RCC 7860 (cell line): ENCODE data around the gene OPCML.
A peak's percentile ranks its signal among the peaks of the same experiment; 100 is the strongest.

ENCODE experiments used
- DNase-seq: peaks from one replicate; pipeline ENCODE4 v3.0.0-alpha.2; 2015; ENCODE audit warnings: low spot score
- FAIRE-seq: peaks from 2 replicates; lab custom pipeline; 2012; peaks lifted over from hg19 to GRCh38; lab: Jason Lieb, UNC

OPCML gene

DNA sequence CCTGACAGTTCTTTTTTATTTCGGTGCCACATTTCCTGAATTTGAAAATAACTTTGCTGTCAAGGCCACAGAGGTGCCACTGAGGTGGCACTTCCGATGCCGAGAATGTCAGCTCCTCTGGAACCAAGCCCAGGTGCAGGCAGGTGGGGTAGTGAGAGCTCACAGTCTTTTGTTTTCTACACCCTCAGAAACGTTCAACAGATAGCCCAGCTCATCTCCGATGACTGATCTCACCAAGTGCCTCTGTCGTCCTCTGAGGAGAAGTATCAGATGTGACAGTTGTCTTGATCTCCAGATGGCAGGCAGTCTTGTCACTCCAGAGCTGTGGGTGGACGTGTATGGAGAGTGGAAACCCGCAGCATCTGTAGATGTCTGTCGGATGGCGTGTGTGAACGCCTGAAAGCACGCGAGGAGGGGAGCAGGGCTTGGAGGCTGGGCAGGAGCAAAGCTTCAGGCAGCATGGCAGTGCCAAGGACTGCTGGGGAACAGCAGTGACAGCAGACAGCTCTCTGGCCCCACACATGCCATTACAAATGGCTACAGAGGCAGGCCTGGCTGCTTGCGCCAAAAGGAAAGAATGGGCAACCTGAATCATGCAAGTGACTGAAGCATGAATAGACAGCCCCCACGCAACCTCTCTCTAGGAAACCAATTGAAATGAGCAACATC is 877.0 kb downstream of the OPCML start:
- no peak for DNase-seq
- FAIRE-seq = no peak

DNA sequence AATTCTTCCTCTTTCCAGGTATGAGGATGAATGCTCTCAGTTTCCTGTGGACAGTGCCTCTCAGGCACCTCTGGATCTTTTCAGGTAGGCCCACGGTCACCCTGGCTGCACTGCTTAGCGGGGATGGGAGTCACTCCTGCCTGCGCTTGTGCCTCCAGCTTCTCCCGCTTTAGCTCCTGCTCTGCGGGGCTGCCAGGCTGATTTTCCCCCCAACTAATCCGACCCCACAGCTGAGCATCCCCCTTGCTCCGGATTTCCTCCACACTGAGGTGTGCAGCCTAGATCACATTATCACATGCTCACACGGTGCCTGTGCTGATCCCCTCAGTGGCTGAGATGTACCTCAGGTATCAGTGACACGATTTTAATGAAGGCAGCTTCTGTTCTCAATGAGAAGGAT is 879.1 kb downstream of the OPCML start:
- no peak for DNase-seq
- no peak for FAIRE-seq

DNA sequence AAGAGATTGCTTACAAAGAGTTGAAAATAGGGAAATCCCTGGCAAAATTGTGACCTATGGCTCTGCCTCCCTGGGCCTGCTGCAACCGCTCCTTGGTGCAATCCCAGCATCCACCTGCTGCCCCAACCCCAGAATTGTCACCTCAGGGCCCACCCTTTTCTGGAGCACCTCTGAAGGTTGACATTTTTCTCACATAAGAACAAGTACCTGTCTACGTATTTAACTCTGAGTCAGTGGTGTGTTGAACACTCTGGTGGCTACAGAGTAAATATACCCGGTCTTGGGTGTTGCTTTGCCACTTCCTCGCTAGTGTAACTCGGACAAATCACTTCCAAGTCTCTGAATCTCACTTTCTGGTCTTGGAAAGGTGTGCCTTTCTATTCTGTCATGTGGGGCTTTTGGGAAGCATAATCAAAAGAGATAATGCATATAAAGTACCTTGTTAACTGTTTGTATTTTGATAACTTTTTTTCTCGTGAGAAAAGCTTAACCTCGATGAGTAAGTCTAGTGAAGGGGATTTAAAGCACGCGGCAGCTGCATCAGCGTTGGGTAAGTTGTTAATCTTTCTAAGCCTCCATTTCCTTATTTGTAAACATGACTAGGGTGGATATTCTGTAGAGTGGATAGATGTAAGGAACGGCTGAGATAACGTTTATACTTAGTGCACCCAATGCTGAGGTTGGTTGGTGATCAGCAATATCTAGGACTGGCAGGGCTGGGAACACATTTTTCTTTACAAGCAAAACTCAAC is 881.2 kb downstream of the OPCML start:
- DNase-seq = no peak
- FAIRE-seq = no peak

DNA sequence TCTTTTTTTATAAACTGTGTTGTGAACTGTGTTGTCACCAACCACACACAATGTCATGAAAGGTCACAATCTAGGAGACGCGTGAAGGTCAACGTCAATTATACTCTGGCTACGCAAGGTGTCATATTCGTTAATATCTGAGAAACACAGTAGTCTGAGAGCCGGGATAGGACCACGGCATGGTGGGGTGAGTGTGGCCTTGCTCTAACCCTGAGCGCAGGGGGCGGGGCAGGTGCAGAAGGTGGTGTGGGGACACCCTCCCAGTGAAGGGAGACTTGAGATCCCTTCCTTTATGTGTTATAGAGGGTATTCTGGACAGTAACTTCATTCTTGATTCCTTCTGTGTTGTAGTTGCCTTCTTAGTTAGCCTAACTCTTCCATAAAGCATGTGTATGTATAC is 883.0 kb downstream of the OPCML start:
- FAIRE-seq (no peak), DNase-seq (no peak)

DNA sequence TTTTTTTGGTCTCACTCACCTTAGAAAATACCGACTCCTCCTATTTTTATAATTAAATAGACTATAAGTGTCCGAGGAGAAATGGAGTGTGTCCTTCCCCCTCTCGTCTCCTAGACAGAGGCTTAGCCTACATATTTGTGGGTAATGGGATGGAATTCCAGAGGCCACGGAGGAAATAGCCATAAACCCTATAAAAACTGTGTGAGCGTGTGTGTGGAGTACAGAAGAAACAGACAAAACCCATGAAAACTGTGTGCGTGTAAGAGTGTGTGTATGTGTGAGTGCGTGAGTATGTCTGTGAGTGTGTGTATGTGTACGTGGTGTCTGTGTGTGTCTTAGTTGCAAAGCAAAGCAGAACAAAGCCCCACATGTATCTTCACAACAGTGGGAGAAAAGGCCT is 883.5 kb downstream of the OPCML start:
- DNase-seq = no peak
- no peak for FAIRE-seq

DNA sequence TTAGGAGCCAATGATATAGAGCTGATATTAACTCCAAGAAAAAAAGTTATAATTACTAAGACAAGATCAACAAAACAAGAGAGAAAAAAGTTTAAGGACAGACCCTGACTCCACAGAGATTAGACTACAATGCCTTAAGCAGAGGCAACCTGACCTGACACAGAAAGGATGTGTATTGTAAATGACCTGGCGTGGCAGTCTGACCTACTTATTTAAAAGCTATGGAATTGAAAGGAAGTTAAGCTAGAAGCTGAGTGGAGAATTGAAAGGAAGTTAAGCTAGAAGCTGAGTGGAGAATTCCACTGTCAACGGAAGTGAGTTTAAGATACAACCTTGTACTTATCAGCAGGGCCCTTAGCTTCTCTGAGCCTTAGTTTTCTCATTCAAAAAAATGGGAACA is 885.4 kb downstream of the OPCML start:
- FAIRE-seq (no peak), DNase-seq (no peak)

DNA sequence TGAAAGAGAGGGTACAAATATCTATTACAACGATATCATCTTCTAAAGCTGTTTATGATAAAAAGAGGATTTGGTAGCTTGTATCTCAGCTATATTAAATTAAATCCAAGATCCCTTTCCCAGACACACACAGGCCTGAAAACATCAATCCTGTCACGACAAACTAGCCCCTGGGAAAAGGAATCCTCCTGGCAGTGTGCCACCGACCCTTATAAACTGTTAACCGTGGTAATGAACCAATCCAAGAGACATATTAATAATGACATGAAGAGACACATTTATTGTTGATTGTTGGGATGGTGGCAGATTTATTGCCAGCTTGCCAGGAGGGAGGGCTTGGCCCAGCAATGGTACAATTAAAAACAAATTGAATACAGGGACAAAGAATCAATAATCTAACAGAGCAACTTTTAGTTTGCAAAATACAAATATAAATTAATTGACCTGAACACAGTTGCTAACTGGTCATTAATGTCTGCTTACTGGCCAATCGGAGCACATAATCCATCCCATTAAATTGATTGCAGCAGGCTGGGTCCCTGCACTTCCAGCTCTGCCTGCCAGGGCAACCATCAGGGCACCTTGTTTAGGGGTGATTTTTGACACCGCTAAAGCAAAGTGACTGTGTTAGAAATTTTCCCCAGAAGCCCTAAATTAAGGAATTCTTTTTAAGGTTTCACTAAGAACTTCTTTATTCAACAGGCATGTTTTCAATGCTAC is 887.6 kb downstream of the OPCML start:
- no peak for FAIRE-seq
- no peak for DNase-seq

DNA sequence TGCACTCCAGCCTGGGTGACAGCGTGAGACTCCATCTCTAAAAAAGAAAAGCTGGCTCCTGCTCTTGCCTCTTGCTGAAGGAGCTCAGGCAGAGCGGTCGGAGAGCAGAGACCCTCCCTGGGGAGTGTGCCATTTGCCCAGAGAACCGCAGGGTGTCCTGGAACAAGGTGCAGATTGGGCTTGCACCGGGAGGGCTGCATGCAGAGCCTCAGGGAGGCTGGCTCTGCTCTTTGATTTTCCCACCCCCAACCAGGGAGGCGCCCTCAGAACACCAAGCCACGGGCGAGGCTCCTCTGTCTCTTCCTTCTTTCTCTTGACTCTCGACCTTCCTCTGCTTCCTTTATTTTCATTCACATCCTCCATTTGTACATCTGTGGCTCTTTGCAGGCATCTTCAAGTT is 889.1 kb downstream of the OPCML start:
- FAIRE-seq (no peak), DNase-seq (no peak)

DNA sequence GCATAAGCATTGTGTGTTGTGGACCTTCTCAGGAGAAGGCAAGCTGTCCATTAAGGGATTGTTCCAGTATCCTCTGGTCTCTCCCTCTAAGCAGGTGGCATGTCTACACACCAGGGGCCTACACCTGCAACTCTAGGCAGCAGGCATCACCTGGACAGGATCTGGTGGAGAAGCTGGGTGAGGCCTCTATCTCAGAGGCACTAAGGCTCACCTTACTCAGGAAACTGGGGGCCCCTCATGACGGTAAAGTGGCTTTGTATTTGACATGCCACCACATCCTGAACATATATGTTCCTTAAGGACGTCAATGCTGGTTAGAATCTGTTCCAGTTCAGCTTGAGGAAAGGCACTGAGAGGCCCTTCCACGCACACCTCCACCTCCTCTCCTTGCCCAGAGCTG is 891.3 kb downstream of the OPCML start:
- DNase-seq (no peak), FAIRE-seq (no peak)

DNA sequence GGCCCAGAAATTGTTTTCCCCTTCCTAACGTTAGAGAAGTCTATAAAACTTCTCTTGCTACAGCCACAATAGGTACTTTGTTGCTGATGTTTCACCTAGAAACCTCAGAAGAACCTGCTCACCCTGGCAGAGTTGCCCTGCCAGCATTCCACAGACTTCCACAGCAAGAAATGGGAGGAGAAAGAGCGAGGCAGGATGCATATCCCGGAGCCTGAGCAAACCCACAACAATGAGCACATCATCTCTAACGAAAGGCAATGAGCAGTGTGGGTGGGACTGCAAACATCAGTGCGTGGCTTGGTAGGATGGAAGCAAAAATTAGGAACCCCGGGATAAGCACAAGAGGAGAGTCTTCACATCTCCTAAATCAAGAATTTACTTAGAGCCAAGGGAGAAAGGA is 892.3 kb downstream of the OPCML start:
- DNase-seq (no peak), FAIRE-seq (no peak)

DNA sequence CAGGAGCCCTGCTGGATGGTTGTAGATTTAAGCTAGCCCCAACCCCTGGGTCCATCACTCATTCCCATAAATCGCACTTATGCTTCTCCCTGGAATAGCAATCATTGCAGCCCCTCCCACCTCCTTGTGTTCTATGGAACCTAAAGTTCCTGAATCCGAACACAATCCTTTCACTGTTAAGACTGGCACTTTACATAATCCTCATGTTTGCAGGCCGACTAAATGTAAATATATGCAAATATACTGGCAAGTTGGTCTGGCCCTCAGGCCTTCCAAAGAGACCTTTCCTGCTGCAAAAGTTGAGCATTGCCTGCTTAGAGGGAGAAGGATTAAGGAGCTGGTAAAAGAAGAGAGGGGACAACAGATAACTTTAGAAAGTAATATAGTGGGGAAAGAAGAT is 892.9 kb downstream of the OPCML start:
- no peak for DNase-seq
- FAIRE-seq = no peak

DNA sequence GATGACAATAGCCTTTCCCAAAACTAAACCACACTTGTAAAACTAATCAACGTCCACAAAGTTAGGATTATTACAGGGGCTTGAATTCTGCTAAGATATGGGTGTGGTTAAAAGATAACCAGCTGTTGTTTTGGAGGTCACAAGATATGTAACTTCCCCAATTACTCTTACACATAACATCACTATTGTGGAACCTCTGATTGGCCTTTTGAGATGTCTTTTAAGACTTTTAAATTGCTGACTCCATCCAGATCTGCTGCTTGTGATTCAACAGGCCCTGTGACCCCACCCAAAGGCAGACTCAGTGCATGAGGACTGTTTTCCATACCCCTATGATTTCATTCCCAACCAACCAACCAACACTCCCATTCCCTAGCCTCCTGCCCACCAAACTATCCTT is 893.9 kb downstream of the OPCML start:
- FAIRE-seq = no peak
- no peak for DNase-seq

DNA sequence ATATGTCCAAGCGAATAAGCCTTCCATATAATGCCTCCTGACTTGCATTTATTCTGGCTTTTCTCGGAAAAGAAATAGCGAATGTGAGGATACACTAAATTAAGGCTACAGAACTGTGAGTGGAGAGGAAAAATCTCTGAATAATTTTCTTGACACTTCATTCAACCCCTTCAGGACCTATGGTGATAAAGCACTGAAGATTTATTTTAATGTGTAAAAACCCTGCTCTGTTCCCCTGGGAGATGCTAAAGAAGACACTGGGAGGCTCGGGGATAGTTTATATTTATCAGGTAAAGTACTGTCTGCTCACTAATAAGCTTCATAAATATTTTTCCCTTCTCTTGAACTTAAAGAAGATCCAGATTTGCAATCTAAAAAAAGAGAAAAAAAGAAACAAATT is 895.8 kb downstream of the OPCML start:
- FAIRE-seq (no peak), DNase-seq (no peak)

DNA sequence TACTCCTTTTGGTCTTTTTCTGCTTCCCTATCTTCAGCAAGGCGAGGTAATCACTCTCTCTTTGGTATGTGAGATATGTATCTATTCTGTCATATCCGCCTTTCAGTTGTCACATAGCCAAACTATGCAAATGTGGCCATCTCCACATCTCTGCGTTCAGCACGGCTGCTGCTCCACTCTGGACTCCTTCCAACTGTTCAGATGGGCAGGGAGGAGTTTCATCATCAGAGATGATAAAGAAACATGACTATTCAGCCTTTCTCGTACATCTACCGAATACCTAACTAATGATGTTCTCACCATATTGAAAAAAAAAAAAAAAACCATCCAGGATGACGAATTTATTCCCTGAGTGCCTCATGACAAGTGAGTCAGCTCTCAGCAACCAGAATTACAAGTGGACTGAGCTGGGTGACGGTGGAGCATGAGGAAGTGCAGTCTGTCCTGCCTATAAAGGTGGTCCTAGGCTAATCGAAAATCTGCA is 899.6 kb downstream of the OPCML start:
- DNase-seq = peak; percentile 98
- peak; percentile 96 for FAIRE-seq

DNA sequence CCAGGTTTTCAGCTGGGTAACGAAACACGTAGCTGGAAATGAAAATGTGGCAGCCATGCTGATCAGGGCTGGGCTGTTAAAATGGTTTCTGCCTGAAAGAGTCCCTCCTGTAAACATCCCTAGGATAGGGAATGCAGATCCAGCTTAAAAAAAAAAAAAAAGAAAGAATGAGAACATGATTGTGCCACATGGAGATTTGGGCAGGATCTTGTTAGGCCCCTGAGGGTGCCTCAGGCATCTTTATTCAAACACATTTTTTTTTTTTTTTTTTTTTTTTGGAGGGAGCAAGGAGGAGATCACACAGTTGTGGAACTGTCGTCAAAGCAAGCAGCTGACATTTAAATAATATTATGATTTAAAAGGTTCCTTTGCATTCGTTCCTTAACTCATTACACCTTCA is 900.3 kb downstream of the OPCML start:
- DNase-seq (no peak), FAIRE-seq (no peak)

DNA sequence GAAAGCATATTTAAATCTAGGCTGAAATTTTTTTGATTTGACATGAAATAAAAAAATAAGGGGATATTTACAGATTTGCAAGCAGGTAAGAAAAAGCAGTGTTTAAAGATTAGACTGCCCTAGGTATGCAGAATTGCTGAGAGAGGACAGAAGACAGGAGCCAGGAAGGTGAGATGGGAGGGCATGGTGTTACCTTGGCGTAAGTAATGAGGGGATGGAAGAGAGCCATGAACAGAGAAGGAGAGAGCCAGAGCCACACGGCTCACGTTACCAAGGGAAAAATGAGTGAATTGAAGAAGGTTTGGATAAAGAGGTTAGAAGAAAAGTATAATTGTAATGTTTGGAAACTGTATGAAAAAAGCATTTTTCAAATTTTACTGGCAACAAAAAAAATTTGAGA is 904.3 kb downstream of the OPCML start:
- FAIRE-seq = no peak

DNA sequence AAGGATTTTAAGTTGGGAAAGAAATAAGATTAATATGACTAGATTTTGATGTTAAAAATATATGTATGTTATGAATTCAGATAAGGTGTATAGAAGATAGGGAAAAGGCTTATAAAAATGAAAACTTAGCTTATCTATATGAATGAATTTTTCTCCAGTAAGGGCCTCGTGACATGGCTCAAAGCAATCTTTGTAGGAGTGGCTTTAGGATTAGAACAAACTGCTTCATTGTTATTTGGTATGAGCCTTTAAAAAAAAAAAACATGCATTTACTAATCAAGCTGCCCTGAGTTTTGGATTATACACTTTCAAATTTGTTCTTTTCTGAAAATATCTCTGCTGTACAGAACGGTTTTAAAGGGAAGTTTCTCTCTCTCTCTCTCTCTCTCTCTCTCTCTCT is 905.9 kb downstream of the OPCML start:
- DNase-seq = no peak
- no peak for FAIRE-seq

More for the DNA sequence above, 904.3 kb downstream of the OPCML start:
- DNase-seq = no peak

DNA sequence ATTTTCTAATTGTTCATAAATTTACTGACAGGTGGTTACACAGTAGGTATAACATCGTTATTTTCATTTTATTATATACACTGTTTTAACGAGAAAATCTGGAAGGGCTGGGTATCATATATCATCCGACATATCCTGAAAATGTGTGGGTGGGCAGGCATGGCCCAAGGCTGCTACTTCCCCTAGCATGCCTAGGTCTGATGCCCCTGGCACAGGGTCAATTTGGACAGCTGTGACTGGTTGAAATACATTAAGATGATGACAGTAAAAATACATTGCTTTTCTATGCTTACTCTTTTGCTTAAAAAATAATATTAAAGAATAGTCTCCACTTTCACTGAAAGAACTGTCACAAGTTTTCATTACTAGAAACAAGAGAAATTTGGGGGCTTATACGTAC is 908.8 kb downstream of the OPCML start:
- DNase-seq (no peak), FAIRE-seq (no peak)

DNA sequence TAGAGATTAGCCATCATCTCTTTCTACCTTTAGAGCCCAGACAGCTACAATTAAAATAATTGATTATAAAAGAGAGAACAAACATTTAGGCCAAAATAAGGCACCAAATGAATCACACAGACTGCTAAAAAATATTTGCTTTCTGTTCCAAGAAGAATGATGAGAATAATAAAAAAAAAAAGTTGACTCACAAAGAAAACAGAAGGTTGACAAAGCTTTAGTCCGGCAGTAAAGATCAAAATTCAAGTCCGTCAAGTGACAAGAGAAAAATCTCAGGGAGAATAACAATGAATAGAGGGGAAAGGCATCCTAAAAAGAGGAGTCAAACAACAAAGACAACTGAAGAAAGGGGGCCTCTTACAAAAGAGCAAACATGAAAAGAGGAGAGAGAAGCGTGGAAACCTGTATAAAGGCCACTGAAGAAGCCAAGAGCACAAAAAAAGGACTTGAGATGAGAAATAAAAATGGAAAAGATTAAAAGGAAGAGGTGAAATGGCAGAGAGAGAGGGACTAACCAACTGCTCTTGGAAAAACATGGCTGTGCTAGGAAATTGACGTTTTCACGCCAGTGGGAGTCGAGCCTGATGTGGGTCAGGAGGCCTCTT is 910.2 kb downstream of the OPCML start:
- FAIRE-seq = no peak

DNA sequence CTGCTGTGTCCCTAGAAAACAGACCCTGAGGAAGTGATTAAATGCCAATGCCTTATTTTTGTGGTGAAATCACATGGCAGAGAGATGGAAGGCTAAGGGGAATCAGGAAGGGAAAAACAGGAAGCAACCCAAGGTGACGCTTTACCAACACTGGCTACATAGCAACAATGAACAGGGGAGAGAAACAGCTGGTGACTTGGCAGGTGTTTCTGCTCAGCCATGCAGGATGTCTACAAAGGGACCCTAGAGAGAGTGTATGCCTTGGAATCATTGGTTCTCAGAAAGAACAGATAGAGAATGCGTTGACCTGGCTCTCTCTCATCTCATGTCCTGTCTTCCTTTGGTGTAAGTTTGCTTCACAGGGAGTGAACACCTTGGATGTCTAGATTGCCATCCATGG is 911.9 kb downstream of the OPCML start:
- DNase-seq (no peak), FAIRE-seq (no peak)

More for the DNA sequence above, 910.2 kb downstream of the OPCML start:
- DNase-seq = no peak

DNA sequence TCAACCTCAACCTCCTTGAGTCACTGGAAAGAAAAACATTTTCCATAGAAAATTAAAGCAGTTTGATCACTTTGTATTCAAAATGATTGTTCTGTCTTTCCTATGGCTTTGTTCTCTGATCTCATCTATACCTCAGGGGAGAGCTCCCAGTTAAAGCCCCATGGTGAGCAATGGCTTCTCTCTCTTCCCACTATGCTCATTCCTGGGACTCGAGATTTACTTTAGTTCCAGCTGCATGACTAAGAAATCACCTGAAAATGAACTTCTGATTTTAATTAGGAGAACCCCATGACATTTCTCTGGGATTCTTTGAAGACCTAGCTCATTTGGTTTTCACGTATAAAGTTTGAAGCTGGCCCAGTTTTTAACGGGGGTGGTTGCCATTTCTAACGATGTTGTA is 921.5 kb downstream of the OPCML start:
- FAIRE-seq (no peak), DNase-seq (no peak)
